Suprapubic skin (tissue), 4 donors: ENCODE measurements around the gene MET. TPM values are rescaled to one million over a fixed set of nuclear protein-coding genes. Genes with fewer than 3 reads are reported as not detected.

Source experiments
- DNase-seq, 2 donors: peaks; one replicate each; pipeline ENCODE4 v3.0.0-alpha.2; 2019; ENCODE audit warnings: low spot score in 2 of 2
- H3K27ac ChIP-seq: fragments of 200-600 bp; sonication (generic); one replicate; pipeline ENCODE4 v1.5.1; 2019
- H3K27me3 ChIP-seq: fragments of 200-600 bp; sonication (generic); one replicate; pipeline ENCODE4 v1.5.1; 2019
- H3K36me3 ChIP-seq: fragments of 200-600 bp; sonication (generic); one replicate; pipeline ENCODE4 v1.5.1; 2019
- H3K4me1 ChIP-seq: fragments of 200-600 bp; sonication (generic); one replicate; pipeline ENCODE4 v1.5.1; 2019
- H3K4me3 ChIP-seq: fragments of 200-600 bp; sonication (generic); one replicate; pipeline ENCODE4 v1.5.1; 2019; ENCODE audit warnings: mild to moderate bottlenecking
- H3K9me3 ChIP-seq: fragments of 200-600 bp; sonication (generic); one replicate; pipeline ENCODE4 v1.5.1; 2019
- EP300 ChIP-seq: sonication (generic); formaldehyde crosslinking; IDR thresholded peaks from one replicate; pipeline ENCODE4 v1.6.1; 2017; ENCODE audit warnings: antibody characterized with exemption
- POLR2A ChIP-seq, 2 donors: fragments of 450-650 bp; IDR thresholded peaks; one replicate each; pipeline ENCODE4 v1.6.1; 2017; ENCODE audit warnings: antibody characterized with exemption in 2 of 2, mild to moderate bottlenecking in 2 of 2, moderate library complexity in 2 of 2
- POLR2AphosphoS5 ChIP-seq, 3 donors: sonication (generic); formaldehyde crosslinking; IDR thresholded peaks; one replicate each; pipeline ENCODE4 v1.6.1; 2017; ENCODE audit warnings: antibody characterized with exemption in 3 of 3
- WGBS: methylation state at CpG from one replicate; pipeline ENCODE4 v1.1.5; 2018; 5-methylcytosine and 5-hydroxymethylcytosine counted together
- total RNA-seq, 4 donors: library from RNA; depleted of rRNA; stranded (reverse); fragments of >200 nt; gene quantifications; one replicate each; pipeline ENCODE4 v1.1.0, GENCODE V29; 2016
- TF ChIP-seq, protein P1 (sequence below), 2 donors: fragments of 200-600 bp in 1 of 2; fragments of 450-650 bp in 1 of 2; sonication (generic) in 1 of 2; IDR thresholded peaks; one replicate each; pipeline ENCODE4 v1.5.1; 2016 to 2019; ENCODE audit warnings: antibody characterized with exemption in 2 of 2, mild to moderate bottlenecking in 1 of 2, moderate library complexity in 1 of 2

The MET gene
- total RNA-seq, 4 donors from 2014 or later, result 22.8 to 41.2 (median 32.0) TPM

DNA sequence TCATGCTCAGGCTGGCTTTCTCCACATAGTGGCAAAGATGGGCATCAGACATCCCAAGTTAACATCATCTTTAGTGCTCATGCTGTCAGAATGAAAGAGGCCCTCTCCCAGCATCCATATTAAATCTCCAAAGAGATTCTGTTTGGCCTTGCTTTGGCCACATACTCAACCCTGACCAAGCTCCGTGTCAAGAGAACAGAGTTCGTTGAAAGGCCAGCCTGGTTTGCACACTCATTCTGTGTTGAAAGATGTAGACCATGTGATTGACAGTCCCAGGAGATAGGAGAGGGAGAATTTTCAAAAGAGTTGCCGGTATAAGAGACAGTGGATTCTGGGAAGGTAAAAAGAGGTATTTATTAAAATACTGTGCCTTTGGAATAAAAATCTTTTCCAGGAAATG lies 19.7 kb downstream of the MET start:
- H3K36me3 ChIP-seq, result no peaks in the 10 kb centered on the region
- TF ChIP-seq POLR2A (IDR thresholded peaks at IDR 0.05) (no peak), POLR2AphosphoS5 (IDR thresholded peaks at IDR 0.05) (no peak), EP300 (no peak)
- TF ChIP-seq, protein P1, sequence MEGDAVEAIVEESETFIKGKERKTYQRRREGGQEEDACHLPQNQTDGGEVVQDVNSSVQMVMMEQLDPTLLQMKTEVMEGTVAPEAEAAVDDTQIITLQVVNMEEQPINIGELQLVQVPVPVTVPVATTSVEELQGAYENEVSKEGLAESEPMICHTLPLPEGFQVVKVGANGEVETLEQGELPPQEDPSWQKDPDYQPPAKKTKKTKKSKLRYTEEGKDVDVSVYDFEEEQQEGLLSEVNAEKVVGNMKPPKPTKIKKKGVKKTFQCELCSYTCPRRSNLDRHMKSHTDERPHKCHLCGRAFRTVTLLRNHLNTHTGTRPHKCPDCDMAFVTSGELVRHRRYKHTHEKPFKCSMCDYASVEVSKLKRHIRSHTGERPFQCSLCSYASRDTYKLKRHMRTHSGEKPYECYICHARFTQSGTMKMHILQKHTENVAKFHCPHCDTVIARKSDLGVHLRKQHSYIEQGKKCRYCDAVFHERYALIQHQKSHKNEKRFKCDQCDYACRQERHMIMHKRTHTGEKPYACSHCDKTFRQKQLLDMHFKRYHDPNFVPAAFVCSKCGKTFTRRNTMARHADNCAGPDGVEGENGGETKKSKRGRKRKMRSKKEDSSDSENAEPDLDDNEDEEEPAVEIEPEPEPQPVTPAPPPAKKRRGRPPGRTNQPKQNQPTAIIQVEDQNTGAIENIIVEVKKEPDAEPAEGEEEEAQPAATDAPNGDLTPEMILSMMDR (IDR thresholded peaks at IDR 0.05), result no peak
- no peak overlapping the region for H3K4me3 ChIP-seq
- H3K4me1 ChIP-seq, result peaks cover 10% of the 10 kb centered on the region
- H3K27me3 ChIP-seq, result no peaks in the 10 kb centered on the region
- no peak overlapping the region for H3K27ac ChIP-seq
- no peak for DNase-seq
- H3K9me3 ChIP-seq, result no peaks in the 10 kb centered on the region
- WGBS, result 83% methylated on average over 3 of the region's 3 CpGs

DNA sequence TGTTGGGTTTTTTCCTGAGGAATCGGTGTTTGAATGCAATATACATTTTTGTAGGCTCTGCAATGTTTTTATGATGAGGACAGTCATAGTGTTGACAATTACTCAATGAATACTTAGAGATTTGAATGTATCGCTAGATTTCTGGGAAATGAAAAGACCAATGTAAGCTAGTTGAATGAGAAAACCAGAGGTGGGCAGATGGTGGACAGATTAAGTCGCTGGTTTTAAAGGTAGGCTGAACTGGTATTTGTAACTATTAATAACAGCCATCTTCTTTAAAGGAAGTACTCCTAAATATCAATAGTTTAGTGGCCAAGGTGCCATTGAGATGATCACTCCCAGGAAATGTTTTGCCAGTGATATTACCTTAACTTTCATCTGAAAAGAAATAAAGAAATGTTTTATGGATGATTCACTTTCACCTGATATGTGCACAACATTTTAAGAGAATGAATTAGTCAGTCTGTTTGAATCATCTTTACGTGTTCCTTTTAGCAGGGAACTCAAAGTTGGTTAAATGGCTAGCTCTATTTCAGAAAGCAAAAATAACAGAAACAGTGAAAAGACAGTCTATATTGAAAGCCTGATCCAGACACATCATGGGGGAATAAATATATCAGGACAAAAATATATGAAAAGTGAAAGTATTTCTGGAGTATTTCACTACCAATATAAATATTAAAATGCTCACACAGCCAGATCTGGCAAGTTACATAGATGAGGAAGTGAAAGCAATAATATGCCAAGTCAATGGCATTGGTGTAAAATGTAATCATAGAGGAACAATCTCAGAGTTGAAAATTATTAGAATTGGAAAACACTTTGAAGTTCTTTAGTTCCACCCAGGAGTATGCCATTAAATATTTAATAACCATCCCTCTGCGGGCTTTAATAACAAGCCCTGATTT lies 20.7 kb downstream of the MET start:
- TF ChIP-seq POLR2A (IDR thresholded peaks at IDR 0.05) (no peak), POLR2AphosphoS5 (IDR thresholded peaks at IDR 0.05) (no peak), EP300 (no peak)
- TF ChIP-seq, protein P1 (IDR thresholded peaks at IDR 0.05), result no peak
- no peak for DNase-seq
- no peak overlapping the region for H3K27ac ChIP-seq

DNA sequence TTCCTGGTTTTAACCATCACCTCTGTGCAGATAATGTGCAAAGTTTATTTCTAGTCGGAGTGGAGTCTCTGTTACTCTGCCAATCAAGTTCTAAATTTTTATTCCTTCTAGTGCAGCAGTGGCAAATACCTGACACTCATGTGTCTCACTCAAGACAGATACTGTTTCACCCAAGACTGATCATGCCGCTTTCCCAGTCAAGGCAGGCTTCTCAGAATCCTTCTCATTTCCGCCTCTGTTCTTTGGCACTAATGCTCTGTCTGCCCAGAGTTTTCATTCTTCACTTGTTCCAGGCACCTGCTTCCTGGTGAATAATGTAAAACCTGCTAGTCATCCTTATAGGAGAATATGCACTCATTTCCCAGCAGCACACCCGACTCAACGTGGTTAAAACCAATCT lies 24.7 kb downstream of the MET start:
- Histone ChIP-seq H3K27me3 (no peaks in the 10 kb centered on the region), H3K27ac (no peak overlapping the region), H3K4me1 (peaks cover 6% of the 10 kb centered on the region), H3K36me3 (no peaks in the 10 kb centered on the region), H3K4me3 (no peak overlapping the region), H3K9me3 (no peaks in the 10 kb centered on the region)
- DNase-seq, result no peak
- no peak for TF ChIP-seq POLR2AphosphoS5 (IDR thresholded peaks at IDR 0.05)
- no peak for TF ChIP-seq POLR2A (IDR thresholded peaks at IDR 0.05)
- TF ChIP-seq, protein P1 (IDR thresholded peaks at IDR 0.05), result no peak
- TF ChIP-seq EP300, result no peak
- WGBS, result 70% methylated on average over 5 of the region's 5 CpGs

More for the DNA sequence above, 20.7 kb downstream of the MET start:
- H3K36me3 ChIP-seq, result no peaks in the 10 kb centered on the region
- no peaks in the 10 kb centered on the region for H3K27me3 ChIP-seq
- no peaks in the 10 kb centered on the region for H3K9me3 ChIP-seq
- H3K4me1 ChIP-seq, result peaks cover 8% of the 10 kb centered on the region
- 74% methylated on average over 5 of the region's 5 CpGs for WGBS
- no peak overlapping the region for H3K4me3 ChIP-seq

DNA sequence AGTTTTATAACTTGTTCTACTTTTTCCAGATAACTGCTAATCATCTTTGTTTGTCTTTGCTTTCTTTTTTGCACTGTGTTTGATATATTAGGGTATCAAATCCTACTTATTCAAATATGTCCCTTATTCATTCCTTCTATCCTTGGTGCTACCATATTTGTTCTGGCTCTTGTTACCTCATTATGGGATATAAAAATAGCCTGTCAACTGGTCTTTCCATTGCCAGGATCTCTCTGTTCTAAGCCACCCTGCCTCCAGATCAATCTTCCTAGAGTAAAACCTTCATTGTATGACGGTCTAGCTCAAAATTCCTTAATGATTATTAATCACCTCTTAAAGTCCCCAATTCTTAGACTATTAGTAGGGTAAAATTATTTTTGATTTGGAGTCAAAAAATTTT lies 25.2 kb downstream of the MET start:
- 87% methylated on average over 1 of the region's 1 CpG for WGBS
- Histone ChIP-seq H3K36me3 (no peaks in the 10 kb centered on the region), H3K4me3 (no peak overlapping the region), H3K27ac (no peak overlapping the region), H3K9me3 (no peaks in the 10 kb centered on the region), H3K4me1 (peaks cover 10% of the 10 kb centered on the region), H3K27me3 (no peaks in the 10 kb centered on the region)
- TF ChIP-seq POLR2AphosphoS5 (IDR thresholded peaks at IDR 0.05) (no peak), EP300 (no peak), POLR2A (IDR thresholded peaks at IDR 0.05) (no peak)
- TF ChIP-seq, protein P1 (IDR thresholded peaks at IDR 0.05), result no peak
- no peak for DNase-seq

DNA sequence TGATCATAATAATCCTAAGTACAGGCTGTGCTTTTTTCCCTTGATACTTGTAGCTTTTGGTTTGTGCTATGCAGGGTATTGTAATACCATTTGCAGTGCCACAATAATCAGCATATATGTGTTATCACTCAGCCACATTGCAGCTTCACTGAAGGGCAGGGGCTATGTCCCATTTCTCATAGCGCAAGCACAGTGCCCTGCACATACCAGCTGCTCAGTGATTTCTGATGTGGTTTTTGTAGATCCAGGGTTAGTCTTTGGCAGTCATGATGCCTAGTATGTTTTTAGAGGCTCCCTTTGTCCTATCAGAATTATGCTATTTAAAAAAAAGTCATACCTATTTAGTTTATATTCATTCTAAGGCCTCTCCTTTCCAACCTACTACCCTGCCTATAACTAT lies 25.8 kb downstream of the MET start:
- Histone ChIP-seq H3K9me3 (no peaks in the 10 kb centered on the region), H3K27ac (no peak overlapping the region), H3K4me1 (peaks cover 16% of the 10 kb centered on the region), H3K36me3 (no peaks in the 10 kb centered on the region), H3K27me3 (no peaks in the 10 kb centered on the region), H3K4me3 (no peak overlapping the region)
- DNase-seq, result no peak
- no peak for TF ChIP-seq POLR2A (IDR thresholded peaks at IDR 0.05)
- TF ChIP-seq POLR2AphosphoS5 (IDR thresholded peaks at IDR 0.05), result no peak
- TF ChIP-seq, protein P1 (IDR thresholded peaks at IDR 0.05), result no peak
- no peak for TF ChIP-seq EP300
- 79% methylated on average over 1 of the region's 1 CpG for WGBS
